ENCODE data around the gene PLN.

- TF ChIP-seq, protein P1, sequence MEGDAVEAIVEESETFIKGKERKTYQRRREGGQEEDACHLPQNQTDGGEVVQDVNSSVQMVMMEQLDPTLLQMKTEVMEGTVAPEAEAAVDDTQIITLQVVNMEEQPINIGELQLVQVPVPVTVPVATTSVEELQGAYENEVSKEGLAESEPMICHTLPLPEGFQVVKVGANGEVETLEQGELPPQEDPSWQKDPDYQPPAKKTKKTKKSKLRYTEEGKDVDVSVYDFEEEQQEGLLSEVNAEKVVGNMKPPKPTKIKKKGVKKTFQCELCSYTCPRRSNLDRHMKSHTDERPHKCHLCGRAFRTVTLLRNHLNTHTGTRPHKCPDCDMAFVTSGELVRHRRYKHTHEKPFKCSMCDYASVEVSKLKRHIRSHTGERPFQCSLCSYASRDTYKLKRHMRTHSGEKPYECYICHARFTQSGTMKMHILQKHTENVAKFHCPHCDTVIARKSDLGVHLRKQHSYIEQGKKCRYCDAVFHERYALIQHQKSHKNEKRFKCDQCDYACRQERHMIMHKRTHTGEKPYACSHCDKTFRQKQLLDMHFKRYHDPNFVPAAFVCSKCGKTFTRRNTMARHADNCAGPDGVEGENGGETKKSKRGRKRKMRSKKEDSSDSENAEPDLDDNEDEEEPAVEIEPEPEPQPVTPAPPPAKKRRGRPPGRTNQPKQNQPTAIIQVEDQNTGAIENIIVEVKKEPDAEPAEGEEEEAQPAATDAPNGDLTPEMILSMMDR (conservative IDR thresholded peaks at IDR 0.05 in 1 of 2, IDR thresholded peaks at IDR 0.05 in 1 of 2; ENCODE audit: extremely low read depth in 1 of 2, insufficient read depth in 1 of 2, low read depth in 1 of 2, low read length in 2 of 2), result no peak
- TF ChIP-seq EZH2 (IDR thresholded peaks at IDR 0.05; ENCODE audit: borderline replicate concordance, low read length), result no peak
Measured at GRCh38 chr6:118502169-118502568, 45.9 kb upstream of the PLN start.
